Suprapubic skin (tissue), 3 donors: ENCODE results near the gene TTC12.

ENCODE experiments used
- CTCF ChIP-seq, 2 donors: fragments of 200-600 bp in 1 of 2; fragments of 450-650 bp in 1 of 2; sonication (generic) in 1 of 2; IDR thresholded peaks; one replicate each; pipeline ENCODE4 v1.5.1; 2016 to 2019; ENCODE audit warnings: antibody characterized with exemption in 2 of 2, mild to moderate bottlenecking in 1 of 2, moderate library complexity in 1 of 2
- EP300 ChIP-seq: sonication (generic); formaldehyde crosslinking; IDR thresholded peaks from one replicate; pipeline ENCODE4 v1.6.1; 2017; ENCODE audit warnings: antibody characterized with exemption

GRCh38 chr11:113386866-113387265, 72.5 kb downstream of the TTC12 start:
- TF ChIP-seq CTCF (IDR thresholded peaks at IDR 0.05), result no peak
- no peak for TF ChIP-seq EP300
